IPS-18a (cell line): Measurements from ENCODE around the gene TRIM15.

Experiments used
- H3K27ac ChIP-seq: one replicate; pipeline ENCODE4 v1.5.1; 2013; ENCODE audit warnings: low read length
- H3K27me3 ChIP-seq: one replicate; pipeline ENCODE4 v1.6.1; 2013; ENCODE audit warnings: mild to moderate bottlenecking, low read length; ENCODE audit not compliant: control insufficient read depth, insufficient read depth
- H3K36me3 ChIP-seq: one replicate; pipeline ENCODE4 v1.6.1; 2013; ENCODE audit warnings: low read depth, low read length; ENCODE audit not compliant: control insufficient read depth
- H3K4me1 ChIP-seq: one replicate; pipeline ENCODE4 v1.6.1; 2013; ENCODE audit warnings: low read depth, low read length; ENCODE audit not compliant: control insufficient read depth
- H3K4me3 ChIP-seq: one replicate; pipeline ENCODE4 v1.5.1; 2013; ENCODE audit warnings: low read length
- H3K9ac ChIP-seq: one replicate; pipeline ENCODE4 v1.6.1; 2013; ENCODE audit warnings: mild to moderate bottlenecking, low read length, moderate library complexity
- H3K9me3 ChIP-seq: one replicate; pipeline ENCODE4 v1.6.1; 2013; ENCODE audit warnings: low read depth, low read length; ENCODE audit not compliant: control insufficient read depth

Gene TRIM15

DNA sequence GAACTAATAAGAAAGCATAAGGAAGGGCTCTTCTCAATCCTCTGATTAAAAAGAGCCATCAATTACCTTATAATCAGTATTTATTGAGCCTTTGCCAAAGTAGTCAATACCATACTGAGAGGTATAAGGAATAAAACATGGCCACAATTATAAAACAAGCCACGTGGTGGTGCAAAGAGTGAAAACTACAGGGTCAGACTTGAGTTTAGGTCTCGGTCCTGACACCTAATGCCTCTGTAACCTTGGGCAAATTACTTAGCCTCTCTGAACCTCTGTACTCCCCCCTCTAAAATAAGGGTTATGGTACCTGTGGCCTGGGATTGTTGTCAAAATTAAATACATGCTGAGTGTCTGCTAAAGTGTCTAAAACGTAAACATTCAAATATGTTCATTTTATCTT is 14.1 kb upstream of the TRIM15 start:
- Histone ChIP-seq H3K4me1 (peaks cover 9% of the 10 kb centered on the region), H3K27me3 (no peaks in the 10 kb centered on the region), H3K9ac (no peak overlapping the region), H3K4me3 (no peak overlapping the region), H3K36me3 (no peaks in the 10 kb centered on the region), H3K27ac (no peak overlapping the region), H3K9me3 (no peaks in the 10 kb centered on the region)

DNA sequence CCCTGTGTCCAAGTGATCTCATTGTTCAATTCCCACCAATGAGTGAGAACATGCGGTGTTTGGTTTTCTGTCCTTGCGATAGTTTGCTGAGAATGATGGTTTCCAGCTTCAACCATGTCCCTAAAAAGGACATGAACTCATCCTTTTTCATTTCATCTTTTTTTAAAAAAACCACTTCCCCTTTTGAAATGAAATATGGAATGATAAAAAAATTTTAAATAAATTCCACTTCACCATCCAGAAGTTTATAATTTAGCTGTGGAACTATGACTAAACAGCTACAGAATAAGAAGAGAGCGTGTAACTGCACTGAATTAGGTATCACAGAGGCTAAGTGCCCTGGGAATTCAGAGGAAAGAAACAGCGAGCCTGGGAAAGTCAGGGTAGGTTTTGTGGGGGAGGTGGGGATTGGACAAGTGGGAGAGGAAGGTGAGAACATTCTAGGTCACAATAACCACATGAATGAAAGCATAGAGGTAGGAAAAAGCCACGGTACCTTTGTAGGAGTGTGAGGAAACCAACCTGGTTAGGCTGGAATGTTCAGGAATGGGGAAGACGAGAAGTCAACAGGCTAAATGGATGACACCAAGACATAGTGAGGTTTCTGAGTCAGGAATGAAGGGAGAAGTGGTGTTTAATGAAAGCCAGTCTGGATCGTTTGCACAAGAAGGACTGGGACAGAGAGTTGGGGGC is 13.3 kb upstream of the TRIM15 start:
- no peaks in the 10 kb centered on the region for H3K9me3 ChIP-seq
- no peak overlapping the region for H3K27ac ChIP-seq
- H3K36me3 ChIP-seq = no peaks in the 10 kb centered on the region
- H3K4me1 ChIP-seq = peaks cover 9% of the 10 kb centered on the region
- H3K4me3 ChIP-seq = no peak overlapping the region
- no peaks in the 10 kb centered on the region for H3K27me3 ChIP-seq
- H3K9ac ChIP-seq = no peak overlapping the region

DNA sequence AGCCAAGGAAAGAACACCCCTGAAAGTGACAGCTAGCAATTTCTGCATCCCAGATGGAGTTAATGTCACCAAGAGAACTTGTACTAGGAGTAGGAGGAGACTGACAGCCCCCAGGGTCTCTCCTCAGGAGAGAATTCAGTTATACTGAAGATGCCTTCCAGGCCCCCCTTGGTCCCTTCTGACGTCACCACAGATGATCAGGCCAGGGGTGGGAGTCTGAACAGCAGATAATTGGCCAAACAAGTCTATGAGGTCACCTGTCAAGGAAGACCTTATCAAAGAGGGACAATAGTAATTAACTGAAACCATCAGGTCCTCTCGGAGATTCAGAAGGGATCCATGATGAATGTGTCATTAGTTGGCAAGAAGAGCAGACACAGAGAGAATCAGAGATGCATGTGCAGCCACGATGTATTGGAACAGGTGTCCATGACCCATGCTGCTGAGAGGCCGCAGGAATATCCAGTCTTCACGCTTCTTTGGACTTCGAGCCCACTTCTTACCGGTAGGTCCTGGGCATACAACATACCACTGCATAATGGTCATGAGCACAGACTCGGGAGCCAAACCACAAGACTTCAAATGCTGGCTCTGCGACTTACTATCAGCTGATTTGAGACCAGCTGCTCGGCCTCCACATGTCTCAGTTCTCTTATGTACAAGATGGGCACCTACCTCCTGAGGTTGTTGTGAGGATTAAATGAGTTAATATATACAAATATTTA is 12.5 kb upstream of the TRIM15 start:
- Histone ChIP-seq H3K4me3 (no peak overlapping the region), H3K4me1 (peaks cover 3% of the 10 kb centered on the region), H3K9ac (no peak overlapping the region), H3K27ac (no peak overlapping the region), H3K27me3 (no peaks in the 10 kb centered on the region), H3K9me3 (no peaks in the 10 kb centered on the region), H3K36me3 (no peaks in the 10 kb centered on the region)

DNA sequence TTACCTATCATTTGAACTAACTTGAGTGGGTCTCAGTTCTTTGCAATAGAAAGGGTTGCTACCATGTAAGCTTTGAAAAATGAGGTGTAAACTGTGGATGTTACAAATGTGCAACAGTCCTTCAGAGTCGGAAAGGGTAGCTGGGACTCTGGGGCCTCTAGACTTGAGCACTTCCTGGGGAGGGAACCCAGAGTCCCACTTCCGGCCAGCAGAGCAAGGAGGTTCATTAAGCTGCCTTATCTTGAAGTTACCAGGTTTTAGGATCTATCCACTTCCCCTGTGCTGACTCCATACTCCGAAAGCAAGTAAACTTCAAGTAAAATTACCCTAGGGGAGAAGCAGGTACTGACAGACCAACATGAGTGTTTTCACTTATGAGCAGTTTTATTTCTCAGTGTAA is 11.8 kb upstream of the TRIM15 start:
- Histone ChIP-seq H3K4me1 (no peaks in the 10 kb centered on the region), H3K36me3 (no peaks in the 10 kb centered on the region), H3K4me3 (no peak overlapping the region)

DNA sequence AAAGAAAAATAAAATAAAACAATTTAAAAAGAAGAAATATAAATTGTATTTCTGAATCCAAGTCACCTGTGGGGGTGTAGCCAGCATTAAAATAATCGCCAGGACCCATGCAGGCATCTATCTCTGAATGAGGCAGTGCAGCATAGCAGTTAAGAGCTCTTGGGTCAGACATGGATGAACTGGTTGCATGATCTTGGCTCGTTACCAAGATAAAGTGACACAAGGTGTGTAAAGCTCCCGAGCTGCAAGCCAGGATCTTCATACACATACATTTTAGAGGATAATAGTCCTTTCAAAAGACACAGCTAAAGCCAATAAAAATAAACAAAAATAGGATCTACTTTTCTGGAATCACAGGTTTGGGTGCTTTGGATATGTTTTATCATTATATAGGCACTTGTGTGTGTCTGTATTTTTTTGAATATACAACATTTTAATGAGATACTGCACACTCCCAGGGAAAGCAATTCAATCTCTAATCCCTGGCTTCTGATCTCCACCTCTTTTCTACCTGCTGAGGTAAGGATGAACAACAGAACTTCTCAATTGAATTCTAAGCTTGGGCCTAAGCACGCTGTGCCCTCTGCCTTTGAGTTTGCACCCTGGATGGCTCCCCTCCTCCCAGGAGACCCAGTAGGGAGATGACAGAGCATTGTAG is 11.2 kb upstream of the TRIM15 start:
- no peaks in the 10 kb centered on the region for H3K27me3 ChIP-seq
- H3K36me3 ChIP-seq = no peaks in the 10 kb centered on the region
- H3K9me3 ChIP-seq = no peaks in the 10 kb centered on the region
- H3K4me3 ChIP-seq = no peak overlapping the region
- no peaks in the 10 kb centered on the region for H3K4me1 ChIP-seq
- no peak overlapping the region for H3K9ac ChIP-seq
- H3K27ac ChIP-seq = no peak overlapping the region

More for the DNA sequence above, 11.8 kb upstream of the TRIM15 start:
- Histone ChIP-seq H3K27me3 (no peaks in the 10 kb centered on the region), H3K27ac (no peak overlapping the region), H3K9ac (no peak overlapping the region), H3K9me3 (no peaks in the 10 kb centered on the region)

DNA sequence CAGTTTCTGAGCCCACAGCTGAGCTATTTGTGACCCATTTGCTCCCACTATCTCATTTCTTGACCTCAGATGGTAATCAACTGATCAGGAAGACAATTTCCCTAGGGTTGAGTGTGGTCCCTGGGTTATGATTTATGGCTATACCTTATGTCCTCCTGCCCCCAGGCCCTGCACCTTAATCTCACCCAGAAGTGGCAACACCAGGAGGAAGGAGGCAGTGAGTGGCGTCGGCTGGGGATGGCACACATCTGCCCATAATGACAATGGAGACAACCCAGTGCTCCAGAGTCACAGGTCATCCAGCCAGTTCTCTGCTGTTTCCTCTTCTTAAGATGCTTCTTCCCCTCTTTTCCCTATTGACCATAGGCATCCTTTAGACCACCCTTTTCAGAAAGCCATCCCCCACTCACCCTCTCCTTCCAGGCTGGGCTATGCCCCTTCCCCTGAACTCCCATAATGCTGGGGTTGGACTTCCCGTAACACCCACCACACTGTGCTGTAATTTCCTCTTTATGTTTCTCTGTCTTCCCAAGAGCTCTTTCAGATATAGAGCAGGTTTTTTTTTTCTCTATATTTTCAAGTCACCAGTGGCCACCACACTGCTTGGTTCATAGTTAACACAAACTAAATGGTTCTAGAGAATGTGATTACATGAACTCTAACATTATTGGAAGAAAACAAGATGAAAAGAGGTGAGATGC is 10.3 kb upstream of the TRIM15 start:
- no peaks in the 10 kb centered on the region for H3K27me3 ChIP-seq
- H3K9ac ChIP-seq = no peak overlapping the region
- H3K4me1 ChIP-seq = no peaks in the 10 kb centered on the region
- H3K36me3 ChIP-seq = no peaks in the 10 kb centered on the region
- H3K4me3 ChIP-seq = no peak overlapping the region
- no peak overlapping the region for H3K27ac ChIP-seq
- H3K9me3 ChIP-seq = no peaks in the 10 kb centered on the region

DNA sequence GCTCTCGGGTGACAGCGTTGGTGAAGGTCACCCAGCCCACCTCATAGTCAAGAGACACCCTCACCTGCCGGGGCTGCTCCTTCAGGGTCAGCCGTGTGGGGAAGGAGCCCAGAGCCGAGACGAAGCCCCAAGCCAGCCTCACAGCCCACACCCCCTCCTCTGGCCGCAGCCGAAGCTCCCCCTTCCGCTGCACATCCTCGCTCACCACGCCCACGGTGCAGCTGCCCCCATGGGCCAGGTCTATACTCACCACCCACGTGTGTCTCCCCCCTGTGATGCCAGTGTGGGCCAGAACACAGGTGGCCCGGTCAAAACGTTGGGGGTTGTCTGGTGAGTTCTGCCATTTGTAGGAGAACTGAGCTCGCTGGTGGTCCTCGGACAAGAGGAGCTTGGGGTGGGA is 9.3 kb upstream of the TRIM15 start:
- Histone ChIP-seq H3K4me1 (no peaks in the 10 kb centered on the region), H3K9me3 (no peaks in the 10 kb centered on the region), H3K27ac (no peak overlapping the region), H3K4me3 (no peak overlapping the region), H3K36me3 (no peaks in the 10 kb centered on the region), H3K9ac (no peak overlapping the region), H3K27me3 (no peaks in the 10 kb centered on the region)

DNA sequence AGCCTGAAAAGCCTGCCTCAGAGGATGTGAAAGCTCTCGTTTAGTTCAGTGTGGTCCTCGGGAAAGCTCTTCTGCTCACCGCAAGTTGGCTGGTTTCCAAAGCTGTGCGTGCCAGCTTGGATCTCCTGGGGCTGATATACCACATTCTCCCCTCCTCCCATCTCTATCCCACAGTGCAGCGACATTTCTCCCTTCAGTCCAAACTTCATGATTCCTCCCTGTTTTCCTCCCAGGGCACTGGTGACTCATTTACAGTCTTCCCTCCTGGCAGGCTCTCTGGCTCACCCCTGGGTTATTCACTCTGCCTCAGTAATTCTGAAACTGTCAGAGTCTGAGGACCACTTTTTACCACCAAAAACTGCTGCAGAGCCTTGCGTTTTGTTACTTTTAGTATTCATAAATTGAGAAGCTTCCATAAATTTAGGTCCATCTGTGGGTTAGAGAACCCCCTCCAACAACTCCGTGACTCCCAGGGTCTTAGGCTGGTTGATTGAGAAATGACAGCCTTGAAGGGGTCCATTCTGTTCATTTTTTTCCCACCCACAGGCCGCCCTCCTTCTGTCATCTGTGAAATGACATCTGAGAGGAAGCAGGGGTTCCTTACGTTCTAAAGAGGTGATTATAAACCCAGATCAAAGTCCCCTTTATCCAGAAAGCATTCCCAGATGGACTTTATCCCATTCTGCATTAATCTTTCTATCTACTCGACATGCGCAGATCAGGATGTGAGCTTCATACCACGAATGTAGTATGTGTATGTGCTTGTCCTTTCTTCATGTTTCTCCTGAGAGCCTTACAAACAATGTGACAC is 8.4 kb upstream of the TRIM15 start:
- Histone ChIP-seq H3K27me3 (no peaks in the 10 kb centered on the region), H3K27ac (no peak overlapping the region), H3K9ac (no peak overlapping the region), H3K4me1 (no peaks in the 10 kb centered on the region), H3K9me3 (no peaks in the 10 kb centered on the region), H3K4me3 (no peak overlapping the region), H3K36me3 (no peaks in the 10 kb centered on the region)

DNA sequence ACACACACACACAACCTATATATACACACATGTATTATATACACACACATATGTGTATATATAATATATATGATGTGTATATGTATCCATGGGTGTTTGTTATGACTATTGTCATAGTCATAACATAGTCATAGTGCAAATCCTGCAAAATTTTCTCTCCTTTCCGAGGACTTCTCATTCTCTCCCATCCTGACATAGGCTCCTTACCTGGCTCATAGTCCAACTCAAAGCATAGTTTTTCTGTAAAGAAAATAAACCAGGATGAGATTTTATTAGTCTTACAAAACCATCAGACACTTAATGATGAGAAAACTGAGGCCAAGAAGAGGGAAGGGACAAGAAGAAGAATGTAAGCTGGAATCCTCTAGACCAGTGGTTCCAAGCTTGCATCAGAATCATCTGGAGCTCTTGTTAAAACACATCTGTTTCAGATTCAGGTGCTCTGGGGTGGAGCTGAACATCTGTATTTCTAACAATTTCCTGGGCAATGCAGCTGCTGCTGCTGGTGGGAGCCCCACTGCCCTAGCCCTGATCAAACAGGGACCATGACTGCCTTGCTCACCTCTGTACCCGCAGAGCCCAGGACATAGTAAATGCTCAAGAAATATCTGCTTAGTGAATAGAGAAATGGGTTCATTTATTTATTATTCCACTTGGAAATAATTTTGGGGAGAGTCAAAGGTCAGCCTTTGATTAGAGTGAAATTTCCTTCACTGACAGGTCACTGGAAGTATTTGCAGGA is 7.7 kb upstream of the TRIM15 start:
- Histone ChIP-seq H3K9ac (no peak overlapping the region), H3K36me3 (no peaks in the 10 kb centered on the region), H3K9me3 (no peaks in the 10 kb centered on the region), H3K4me3 (no peak overlapping the region), H3K4me1 (no peaks in the 10 kb centered on the region), H3K27ac (no peak overlapping the region), H3K27me3 (no peaks in the 10 kb centered on the region)

DNA sequence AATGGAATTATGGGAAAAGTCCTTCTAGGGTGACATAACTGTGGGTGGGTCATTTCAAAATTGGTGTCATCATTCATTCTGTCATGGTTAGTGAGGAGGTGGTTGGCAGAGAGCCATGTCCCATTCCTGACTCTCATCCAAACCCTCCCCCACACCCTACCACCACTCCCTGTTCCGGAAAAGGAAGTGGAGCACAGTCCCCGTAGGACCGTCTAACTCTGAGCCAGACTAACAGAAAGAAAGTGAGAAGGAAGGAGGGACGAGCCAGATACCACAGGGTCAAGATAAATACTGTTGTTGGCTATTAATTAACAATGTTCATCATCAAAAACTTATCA is 7.1 kb upstream of the TRIM15 start:
- no peaks in the 10 kb centered on the region for H3K36me3 ChIP-seq
- no peak overlapping the region for H3K4me3 ChIP-seq
- no peaks in the 10 kb centered on the region for H3K4me1 ChIP-seq
- no peaks in the 10 kb centered on the region for H3K9me3 ChIP-seq
- no peaks in the 10 kb centered on the region for H3K27me3 ChIP-seq
- no peak overlapping the region for H3K9ac ChIP-seq
- no peak overlapping the region for H3K27ac ChIP-seq
